T1000 (cell line): ENCODE data around the gene TOX2.

Experiments used
- DNase-seq: peaks from one replicate; lab custom pipeline; 2025; ENCODE audit warnings: mixed read lengths; lab: John Stamatoyannopoulos, UW

TOX2 gene

GRCh38 chr20:43938932-43939761 is 24.5 kb downstream of the TOX2 start:
- DNase-seq, result peak; percentile 91

GRCh38 chr20:43939762-43940121 is 25.1 kb downstream of the TOX2 start:
- DNase-seq, result peak; percentile 73

GRCh38 chr20:43940518-43941225 is 26.0 kb downstream of the TOX2 start:
- no peak for DNase-seq

GRCh38 chr20:43941476-43942200 is 27.0 kb downstream of the TOX2 start:
- no peak for DNase-seq

- DNase-seq, result no peak
Observed at GRCh38 chr20:43942201-43942590, 27.5 kb downstream of the TOX2 start.

- DNase-seq, result no peak
Observed at GRCh38 chr20:43942667-43943285, 28.1 kb downstream of the TOX2 start.

- no peak for DNase-seq
Observed at GRCh38 chr20:43943725-43944124, 29.1 kb downstream of the TOX2 start.

- no peak for DNase-seq
Observed at GRCh38 chr20:43944653-43945235, 30.1 kb downstream of the TOX2 start.

- DNase-seq, result no peak
Observed at GRCh38 chr20:43945391-43946205, 30.9 kb downstream of the TOX2 start.

- no peak for DNase-seq
Observed at GRCh38 chr20:43946206-43946491, 31.5 kb downstream of the TOX2 start.

GRCh38 chr20:43946659-43947315 is 32.1 kb downstream of the TOX2 start:
- no peak for DNase-seq

- no peak for DNase-seq
Observed at GRCh38 chr20:43947316-43947710, 32.7 kb downstream of the TOX2 start.

GRCh38 chr20:43948455-43948854 is 33.8 kb downstream of the TOX2 start:
- no peak for DNase-seq

GRCh38 chr20:43949248-43949647 is 34.6 kb downstream of the TOX2 start:
- no peak for DNase-seq

GRCh38 chr20:43949741-43950618 is 35.3 kb downstream of the TOX2 start:
- no peak for DNase-seq

GRCh38 chr20:43953919-43954592 is 39.4 kb downstream of the TOX2 start:
- DNase-seq, result no peak

- no peak for DNase-seq
Observed at GRCh38 chr20:43954704-43955061, 40.0 kb downstream of the TOX2 start.

- peak; percentile 91 for DNase-seq
Observed at GRCh38 chr20:43955062-43955749, 40.6 kb downstream of the TOX2 start.

- DNase-seq, result no peak
Observed at GRCh38 chr20:43955750-43956191, 41.1 kb downstream of the TOX2 start.
